Measurements from ENCODE around the gene FRY. TPM values are rescaled to one million over a fixed set of nuclear protein-coding genes. Genes with fewer than 3 reads are reported as not detected.
"Not testable (repeated sequence)": the region's sequence is repeated elsewhere in the genome, so short reads cannot be mapped to it uniquely, and the experiment has no call there.

FRY gene
- total RNA-seq = 75.6 TPM

DNA sequence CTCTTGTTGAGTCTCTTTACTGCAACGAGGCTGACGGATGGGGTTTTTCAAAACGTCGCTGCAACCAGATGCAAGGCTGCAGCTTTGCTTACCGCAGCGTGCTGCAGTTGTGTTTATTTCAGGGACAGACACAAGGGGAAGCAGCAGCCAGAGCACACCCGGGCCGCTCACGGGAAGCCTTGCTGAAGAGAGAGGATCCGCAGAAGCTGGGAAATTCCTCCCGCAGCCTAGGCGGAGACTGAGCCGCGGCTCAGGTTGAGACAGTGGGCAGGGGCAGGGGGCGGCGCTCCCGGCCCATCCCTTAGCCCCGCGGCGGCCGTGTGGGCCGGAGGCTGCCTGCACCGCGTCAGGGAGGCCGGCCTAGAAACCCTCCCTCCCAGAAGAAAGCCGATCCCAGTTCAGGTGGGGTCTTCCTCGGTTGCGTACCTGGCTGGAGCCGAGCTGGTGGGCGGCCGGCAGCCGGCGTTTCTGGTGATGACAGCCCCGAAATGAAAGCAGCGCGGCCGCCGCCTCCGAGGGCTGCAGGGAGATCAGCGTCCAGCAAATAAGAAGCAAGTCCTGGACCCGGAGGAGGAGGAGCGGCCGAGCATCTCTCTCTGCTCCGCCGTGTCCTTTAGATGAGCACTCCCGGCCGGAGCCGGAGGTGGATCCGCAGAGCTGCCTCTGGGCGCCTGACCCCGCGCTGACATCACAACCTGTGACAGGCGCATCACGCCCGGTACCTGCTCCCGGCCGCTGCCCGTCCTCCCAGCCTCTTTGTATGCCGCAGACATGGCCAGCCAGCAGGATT is at the start of gene FRY:
Gene FRY (plus strand): TSS at position 750 of the 790 bp plus-strand sequence. CDS start 22 bp downstream, at position 772.
- DNase-seq = peak; percentile 65

DNA sequence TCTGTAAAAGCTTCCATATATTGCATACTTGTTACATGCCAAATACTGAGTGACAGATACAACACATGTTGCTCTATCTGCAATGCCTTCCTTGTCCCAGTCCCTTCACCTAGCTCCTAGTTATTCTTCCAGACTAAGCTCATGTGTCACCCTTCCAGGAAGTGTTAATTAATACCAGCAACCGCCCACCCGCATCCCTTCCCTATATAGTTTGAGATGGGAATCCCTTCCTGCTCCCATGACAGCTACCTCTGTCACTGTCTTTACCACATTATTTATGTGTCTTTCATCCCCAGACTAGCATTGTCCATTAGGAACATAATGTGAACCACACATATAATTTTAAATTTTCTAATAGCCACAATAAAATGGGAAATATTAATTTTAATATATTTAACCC is 49.5 kb upstream of the FRY start:
- DNase-seq = no peak

DNA sequence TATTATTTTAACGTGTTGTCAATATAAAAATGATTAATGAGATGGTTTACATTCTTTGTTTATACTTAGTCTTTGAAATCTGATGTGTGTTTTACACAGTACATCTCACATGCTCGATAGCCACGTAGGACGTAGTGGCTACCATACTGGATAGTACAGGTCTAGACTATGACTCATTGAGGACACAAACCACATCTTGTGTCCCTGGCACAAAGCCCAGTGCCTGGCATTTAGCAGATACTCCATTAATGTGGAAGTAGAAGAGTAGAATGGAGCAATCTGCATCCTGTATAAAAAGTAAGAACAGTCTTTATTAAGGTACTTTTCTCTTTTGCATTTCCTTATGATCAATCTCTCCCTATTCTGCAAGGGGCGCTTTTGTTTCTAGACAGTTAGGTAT is 49.0 kb upstream of the FRY start:
- DNase-seq = peak; percentile 16

DNA sequence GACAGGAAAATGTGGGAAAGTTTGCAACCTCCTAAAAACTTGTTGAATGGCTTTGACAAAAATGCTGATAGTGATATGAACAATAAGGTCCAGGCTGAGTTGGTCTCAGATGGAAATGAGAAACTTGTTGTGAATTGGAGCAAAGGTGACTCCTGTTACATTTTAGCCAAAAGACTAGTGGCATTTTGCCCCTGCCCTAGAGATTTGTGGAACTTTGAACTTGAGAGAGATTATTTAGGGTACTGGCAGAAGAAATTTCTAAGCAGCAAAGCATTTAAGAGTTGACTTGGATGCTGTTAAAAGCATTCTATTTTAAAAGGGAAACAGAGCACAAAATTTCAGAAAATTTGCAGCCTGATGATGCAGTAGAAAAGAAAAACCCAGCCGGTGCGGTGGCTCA is 47.9 kb upstream of the FRY start:
- DNase-seq = not testable (repeated sequence)

DNA sequence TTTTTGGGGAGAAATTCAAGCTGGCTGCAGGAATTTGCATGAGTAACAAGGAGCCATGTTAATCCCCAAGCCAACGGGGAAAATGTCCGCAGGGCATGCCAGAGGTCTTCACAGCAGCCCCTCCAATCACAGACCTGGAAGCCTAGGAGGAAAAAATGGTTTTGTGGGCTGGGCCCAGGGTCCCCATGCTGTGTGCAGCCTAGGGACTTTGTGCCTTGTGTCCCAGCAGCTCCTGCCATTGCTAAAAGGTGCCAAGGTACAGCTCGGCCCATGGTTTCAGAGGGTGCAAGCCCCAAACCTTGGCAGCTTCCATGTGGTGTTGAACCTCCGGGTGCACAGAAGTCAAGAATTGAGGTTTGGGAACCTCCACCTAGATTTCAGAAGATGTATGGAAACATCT is 47.2 kb upstream of the FRY start:
- DNase-seq = not testable (repeated sequence)

DNA sequence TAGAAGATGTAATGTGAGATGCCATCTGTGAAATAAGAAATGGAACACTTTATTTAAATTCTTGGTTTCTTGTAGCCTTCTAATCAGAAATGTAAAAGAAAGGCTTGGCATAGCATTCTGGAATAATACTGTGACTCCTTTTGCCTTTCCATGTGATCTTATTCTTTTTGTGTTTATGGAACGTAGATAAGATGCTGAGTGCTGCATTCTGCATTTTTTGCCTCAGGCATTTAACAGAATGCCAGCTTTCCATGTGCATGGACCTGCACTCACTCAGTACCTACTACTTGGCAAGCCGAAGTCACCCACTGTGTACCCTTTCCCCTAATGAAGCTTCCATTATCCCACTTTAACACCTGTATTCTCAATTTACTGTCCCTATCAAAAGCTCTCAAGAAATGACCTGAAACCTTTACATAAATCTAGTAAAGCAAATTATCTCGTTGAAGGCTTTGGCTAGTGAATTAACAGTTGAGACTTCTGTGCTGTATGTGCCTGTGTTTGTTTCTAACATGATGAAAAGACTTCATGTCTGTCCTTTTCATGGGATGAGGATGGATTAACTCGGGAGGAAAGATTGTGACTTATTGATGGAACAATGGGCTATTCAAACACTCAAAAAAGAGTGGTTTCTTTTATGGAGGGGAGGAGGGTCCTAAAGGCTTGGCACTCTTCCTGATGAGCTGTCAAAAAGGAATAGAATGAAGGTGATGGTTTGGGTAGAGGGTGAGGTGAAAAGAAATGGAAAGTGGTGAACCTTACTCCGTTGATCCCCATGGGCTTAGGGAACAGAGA is 44.7 kb upstream of the FRY start:
- DNase-seq = no peak

DNA sequence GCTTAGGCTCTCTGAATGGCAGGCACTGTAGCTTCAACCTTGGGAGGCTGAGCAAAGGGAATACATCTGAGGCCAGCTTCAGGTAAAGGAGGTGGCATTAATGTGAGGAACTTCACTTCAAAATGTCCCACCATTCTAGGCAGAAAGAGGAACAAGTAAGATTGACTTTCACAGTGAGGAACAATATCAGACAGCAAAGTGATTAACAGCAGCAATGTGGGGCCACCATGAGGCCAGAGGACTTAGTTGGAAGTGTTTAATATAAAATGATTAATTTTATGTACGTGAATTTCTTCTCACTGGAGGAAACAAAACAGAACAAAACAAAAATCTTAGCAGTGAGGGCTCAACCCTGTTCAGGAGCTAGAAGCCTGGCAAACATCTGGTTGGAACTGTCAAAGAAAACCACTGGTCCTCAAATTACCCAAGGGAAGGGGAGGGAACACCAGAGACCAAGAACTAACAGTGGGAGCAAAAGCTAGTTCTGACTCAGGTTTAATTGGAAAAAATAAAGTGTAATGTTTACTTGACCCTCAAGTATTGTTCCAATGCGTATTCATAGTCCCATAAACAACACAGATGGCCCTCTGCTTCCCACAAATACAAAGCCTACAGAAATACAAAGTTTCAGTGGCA is 43.9 kb upstream of the FRY start:
- no peak for DNase-seq

DNA sequence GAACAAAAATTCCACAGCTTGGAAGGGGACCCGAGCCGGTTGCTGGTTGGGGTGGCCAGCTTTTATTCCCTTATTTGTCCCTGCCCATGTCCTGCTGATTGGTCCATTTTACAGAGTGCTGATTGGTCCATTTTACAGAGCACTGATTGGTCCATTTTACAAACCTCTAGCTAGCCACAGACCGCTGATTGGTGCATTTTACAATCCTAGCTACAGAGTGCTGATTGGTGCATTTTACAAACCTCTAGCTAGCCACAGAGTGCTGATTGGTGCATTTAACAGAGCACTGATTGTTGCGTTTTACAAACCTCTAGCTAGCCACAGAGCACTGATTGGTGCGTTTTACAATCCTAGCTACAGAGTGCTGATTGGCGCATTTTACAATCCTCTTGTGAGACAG is 37.2 kb upstream of the FRY start:
- not testable (repeated sequence) for DNase-seq

DNA sequence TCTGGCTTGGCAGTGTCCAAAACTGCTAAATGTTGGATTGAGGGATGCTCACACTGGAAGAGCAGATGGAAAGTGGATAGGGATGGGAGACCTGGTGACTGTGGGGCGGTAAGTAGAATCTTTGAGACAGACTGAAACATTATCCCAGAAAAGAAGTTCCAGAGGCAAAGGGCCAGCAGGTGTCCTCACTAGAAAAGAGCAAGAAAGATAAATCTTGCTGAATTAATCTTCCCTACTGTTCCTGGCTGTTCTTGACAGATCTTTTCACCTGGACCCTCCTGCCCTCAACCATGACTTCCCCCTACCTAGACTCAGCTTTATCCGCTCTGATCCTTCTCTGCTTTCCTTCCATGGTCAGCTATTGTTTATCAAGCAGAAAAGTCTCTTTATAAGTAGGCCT is 35.0 kb upstream of the FRY start:
- no peak for DNase-seq

DNA sequence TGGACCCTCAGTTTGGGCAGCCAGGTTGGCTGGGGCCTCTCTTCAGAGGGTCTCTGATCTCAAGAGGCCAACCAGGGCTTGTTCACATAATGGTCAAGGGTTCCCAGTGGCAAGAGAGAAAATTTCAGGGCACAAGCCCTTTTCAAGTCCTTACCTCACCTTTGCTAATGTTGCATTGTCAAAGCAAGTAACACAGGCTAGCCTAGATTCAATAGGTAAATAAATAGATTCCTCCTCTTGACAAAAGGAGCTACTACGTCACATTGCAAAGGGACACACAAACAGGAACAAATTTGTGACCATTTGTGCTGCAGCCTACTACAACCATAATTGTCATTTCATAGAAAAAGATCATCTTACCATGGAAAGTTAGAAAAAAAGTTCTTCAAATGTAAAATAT is 33.9 kb upstream of the FRY start:
- DNase-seq = no peak

DNA sequence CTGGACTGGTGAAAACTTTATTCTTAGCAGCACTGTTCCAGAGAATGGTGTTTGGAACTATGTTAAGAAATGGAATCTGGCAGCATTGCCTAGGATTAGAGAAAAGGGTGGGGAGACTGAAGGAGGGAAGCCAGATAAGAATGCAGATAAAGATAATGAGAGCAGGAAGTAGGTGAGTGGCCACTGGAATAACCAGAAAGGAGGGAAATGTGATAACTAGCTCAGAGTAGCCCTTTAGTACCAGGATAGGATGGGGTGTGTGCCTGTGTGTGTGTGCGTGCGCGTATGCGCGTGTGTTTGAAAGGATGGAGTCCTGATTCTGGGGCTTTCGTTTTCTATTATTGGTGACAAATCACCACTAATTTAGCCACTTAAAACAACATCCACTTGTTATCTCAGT is 33.4 kb upstream of the FRY start:
- DNase-seq = no peak

DNA sequence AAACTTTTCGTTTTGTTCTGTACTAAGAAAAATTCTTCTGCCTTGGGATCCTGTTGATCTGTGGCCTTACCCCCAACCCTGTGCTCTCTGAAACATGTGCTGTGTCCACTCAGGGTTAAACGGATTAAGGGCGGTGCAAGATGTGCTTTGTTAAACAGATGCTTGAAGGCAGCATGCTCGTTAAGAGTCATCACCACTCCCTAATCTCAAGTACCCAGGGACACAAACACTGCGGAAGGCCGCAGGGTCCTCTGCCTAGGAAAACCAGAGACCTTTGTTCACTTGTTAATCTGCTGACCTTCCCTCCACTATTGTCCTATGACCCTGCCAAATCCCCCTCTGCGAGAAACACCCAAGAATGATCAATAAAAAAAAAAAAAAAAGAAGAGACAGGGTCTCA is 30.8 kb upstream of the FRY start:
- not testable (repeated sequence) for DNase-seq

DNA sequence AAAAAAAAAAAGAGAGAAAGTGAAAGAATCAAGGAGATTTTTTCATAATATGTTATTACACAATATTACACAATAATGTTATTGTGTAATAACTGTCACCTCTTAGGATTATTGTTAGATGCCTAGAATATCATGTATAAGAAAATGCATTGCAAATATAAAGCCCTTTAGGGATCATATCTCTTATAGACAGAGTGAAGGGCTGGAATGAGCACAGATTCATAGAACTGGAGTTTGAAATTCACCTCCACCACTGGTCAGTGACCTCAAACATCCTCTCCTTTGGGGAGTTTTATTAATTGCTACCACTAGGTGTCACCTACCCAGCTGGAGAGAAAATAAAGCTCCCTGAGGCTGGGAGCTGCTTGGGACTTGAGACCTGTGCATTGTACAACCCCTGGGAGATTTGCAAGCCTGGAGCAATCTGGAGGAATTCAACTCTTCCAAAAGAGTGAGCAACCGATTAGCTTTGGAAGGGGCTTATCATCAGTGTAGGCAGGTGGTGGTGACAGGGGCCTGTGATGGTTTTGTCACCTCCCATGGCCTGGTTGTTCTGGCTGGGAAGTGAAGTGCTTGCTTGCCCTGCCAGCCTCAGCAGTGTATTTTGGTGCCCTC is 30.3 kb upstream of the FRY start:
- no peak for DNase-seq

DNA sequence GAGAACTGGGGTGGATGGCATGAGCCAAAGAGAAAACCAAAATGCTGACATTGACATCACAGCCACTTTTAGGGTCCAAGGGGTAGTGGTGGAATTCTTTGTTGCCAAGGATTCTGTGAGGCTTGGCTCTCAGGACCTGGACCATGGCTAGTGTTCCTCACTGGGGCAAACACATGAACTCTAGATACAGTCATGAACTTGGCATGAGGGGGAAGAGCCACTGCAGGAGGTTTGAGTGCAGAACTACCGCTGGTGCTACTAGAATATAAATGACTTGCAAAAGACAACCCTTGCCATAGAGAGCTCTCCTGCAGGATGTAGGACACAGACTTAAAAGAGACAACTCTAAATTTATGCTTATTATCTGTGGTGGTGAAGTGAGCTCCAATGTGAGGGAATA is 29.8 kb upstream of the FRY start:
- DNase-seq = no peak

DNA sequence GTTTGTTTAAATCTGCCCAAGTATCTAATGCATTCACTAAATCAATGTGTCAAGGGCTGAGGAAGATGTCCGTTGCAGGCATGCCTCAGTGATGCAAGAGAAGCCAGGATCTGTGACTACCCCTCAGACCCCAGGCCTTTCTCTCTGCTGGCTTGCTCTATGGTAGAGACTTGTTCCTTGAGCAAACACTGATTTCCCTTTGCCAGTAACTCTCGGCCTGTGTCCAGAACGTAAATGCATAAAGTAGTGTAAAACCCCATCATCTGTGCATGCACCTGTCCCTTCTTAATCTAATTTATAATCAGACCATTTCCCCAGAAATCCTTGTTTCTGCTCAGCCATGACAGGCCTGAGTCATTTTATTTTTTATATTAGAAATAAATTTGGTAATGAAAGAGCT is 28.7 kb upstream of the FRY start:
- no peak for DNase-seq

DNA sequence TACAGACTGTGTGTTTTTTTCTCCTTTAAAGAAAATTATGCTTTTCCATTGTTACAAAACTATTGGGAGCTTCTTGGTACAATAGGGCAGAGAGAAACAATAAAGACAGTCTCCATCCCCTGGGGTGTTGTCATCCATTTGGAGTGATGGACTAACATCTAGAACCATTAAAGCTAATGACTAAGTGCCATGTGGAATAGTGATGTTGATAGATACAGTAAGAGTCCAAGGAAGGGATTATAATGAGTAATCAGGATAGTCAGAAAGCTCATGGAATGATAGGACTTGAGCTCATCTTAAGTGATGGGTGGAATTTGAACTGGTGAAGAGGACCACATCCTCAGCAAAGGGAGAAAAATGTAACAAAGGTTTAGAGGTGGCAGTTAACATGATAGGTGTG is 24.1 kb upstream of the FRY start:
- DNase-seq = no peak

DNA sequence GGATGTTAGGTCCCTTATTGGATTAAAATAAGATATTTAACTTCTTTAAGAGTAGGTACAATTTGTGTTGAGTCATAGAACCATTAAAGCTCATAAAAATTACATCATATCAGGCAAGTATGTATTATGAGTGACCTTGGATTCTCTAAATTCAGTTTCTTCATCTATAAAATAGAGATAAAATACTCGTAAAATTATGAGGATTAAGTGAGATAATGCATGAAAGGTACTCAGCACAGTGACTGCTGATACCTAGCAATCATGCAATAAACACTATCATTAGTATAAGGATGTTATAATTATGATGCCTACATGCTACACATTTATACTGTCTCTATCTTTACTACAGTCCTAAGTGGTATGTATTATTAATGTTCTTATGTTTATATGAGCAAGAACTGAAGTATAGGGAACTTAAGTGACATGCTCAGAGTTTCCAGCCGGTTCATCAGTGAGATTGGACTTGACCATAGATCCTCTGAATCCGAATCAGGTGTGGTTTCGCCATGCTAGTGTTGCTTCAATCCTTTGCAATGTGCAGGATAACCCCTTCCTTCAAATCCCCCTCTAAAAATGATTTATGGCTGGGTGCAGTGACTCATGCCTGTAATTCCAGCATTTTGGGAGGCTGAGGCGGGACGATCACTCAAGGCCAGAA is 22.9 kb upstream of the FRY start:
- DNase-seq = no peak

DNA sequence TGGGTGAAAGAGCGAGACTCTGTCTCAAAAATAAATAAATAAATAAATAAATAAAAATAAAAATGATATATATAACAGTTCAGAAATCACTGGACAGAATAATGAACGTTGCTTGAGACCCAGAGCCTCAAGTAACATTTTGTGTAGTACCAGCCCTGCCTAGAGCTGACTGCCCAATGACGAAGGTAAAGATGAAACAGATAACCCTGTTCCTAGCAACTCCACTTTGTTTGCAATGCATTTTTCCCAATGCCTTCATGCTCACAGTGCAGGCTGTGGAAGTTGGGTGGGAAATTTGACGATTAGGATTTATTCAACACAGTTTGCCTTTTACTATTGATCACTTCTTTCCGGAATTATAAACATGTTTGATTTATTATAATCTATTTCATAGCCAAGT is 22.2 kb upstream of the FRY start:
- no peak for DNase-seq

DNA sequence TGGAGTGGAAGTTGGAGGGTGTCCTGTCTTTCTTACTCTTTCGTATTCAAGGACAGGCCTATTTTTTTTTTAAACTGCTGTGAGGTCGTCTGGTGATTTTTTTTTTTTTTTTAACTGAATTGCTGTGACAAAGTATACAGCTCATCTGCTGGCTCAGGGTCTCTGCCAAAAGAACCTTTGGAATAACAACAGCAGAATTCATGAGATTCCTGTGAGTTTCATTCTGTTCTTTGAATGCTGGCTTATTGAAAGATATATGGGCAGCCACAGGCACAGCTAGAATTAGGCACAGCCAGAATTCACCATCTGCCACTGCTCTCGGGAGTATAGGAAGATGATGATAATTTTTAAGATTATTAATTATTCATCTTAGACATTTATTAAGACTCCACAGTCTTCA is 21.4 kb upstream of the FRY start:
- no peak for DNase-seq

DNA sequence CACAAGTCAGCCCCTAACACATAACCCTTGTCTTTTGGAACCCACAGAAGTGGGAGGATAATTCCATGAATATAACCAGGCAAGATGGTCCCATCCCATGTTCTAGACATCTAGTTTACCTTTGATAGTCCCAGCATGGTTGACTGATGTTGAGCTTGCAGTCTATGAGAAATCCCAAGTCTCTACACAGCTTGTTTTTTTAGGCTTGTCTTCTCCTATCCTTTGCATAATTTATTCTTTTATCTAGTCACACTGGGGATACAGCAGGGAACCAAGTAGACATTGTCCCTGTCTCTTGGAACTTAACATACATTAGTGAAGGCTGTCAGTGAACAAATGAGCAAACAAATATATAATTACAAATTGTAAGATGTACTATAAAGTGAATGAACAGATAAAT is 19.6 kb upstream of the FRY start:
- DNase-seq = no peak

DNA sequence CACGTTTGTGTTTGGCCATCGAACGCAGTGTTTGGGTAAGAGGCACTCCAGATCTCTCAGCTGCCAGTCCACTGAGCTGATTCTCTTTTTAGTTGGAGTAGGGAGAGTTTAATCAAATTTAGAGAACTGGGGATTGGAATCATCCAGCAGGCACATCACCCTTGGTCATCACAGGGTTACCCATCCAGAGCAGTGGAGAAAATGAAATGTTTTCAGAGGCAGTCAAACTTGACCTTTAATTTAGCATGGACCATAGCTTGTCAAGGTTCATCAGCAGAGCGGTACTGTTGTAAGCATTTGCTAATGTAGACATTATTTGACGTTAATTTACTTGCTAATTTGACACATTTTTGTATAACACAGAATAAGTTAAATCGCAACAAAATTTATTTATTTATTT is 18.4 kb upstream of the FRY start:
- DNase-seq = no peak

DNA sequence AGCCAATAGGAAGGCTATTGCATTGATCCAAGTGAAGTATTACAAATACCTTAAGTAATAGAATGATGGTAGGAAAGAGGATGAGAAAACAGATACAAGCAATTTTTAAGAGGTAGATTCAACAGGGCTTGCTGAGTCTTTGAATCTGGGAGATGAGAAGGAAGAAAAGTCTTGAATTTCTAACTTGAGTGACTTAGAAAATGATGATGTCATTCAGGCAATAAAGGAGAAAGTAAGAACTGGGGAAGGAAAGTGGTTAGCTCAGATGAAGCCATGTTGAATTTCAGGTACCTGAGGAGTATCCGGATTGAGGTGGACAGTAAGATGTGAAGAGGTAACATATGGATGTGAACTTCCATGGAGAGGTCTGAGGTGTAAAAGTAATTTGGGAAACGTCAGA is 15.5 kb upstream of the FRY start:
- no peak for DNase-seq

All from occipital lobe (tissue), 2 donors.